ENCODE data around the gene CLDN10.
A peak's percentile ranks its signal among the peaks of the same experiment; 100 is the strongest.

DNA sequence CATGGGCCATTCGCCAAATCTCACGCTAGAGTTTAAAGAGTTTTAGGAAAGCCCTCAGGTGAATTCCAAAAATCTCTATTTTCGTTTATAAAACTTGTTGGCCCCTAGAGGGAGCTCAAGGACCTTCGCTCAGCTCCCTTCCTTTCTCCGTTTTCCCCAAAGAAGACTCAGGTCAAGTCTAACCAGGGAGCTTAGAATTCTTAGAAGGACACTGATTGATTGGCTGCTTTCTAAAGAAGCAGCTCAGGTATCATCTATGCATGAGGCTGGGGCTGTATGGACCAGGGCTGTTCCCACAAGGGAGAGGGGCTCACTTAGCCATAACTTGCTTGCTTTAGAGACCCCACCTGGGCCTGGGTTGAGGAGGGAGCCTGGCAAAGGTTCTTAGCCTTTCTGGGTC lies 71.5 kb downstream of the CLDN10 start:
- TF ChIP-seq POLR2AphosphoS5 (IDR thresholded peaks at IDR 0.05; ENCODE audit: insufficient read depth, low read depth, low read length) (no peak), CTCF (IDR thresholded peaks at IDR 0.05; ENCODE audit: extremely low read depth in 1 of 2, insufficient read depth in 1 of 2, low read depth in 1 of 2, low read length in 2 of 2) (peak; percentile 52 to 59), EZH2 (IDR thresholded peaks at IDR 0.05; ENCODE audit: borderline replicate concordance, low read depth, low read length, severe bottlenecking) (no peak), POLR2A (IDR thresholded peaks at IDR 0.05; ENCODE audit: low read depth, low read length) (no peak), FOS (IDR thresholded peaks at IDR 0.05; ENCODE audit: borderline replicate concordance, insufficient read depth, low read length) (no peak), GATA2 (IDR thresholded peaks at IDR 0.05; ENCODE audit: insufficient read depth, insufficient read length, low read depth, low read length) (no peak), JUN (IDR thresholded peaks at IDR 0.05; ENCODE audit: borderline replicate concordance, insufficient read depth, insufficient read length, low read depth) (no peak)
- TF ChIP-seq, protein P1, sequence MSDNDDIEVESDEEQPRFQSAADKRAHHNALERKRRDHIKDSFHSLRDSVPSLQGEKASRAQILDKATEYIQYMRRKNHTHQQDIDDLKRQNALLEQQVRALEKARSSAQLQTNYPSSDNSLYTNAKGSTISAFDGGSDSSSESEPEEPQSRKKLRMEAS (IDR thresholded peaks at IDR 0.05; ENCODE audit: insufficient read depth, insufficient read length) = no peak

Data from endothelial cell of umbilical vein (primary cell).